ENCODE measurements around the gene DHRS13. TPM values are rescaled to one million over a fixed set of nuclear protein-coding genes. Genes with fewer than 3 reads are reported as not detected.
"Not testable (repeated sequence)": the region's sequence is repeated elsewhere in the genome, so short reads cannot be mapped to it uniquely, and the experiment has no call there.

DHRS13 gene
- total RNA-seq, 1 donor from 2014 or later: 32.6 TPM

DNA sequence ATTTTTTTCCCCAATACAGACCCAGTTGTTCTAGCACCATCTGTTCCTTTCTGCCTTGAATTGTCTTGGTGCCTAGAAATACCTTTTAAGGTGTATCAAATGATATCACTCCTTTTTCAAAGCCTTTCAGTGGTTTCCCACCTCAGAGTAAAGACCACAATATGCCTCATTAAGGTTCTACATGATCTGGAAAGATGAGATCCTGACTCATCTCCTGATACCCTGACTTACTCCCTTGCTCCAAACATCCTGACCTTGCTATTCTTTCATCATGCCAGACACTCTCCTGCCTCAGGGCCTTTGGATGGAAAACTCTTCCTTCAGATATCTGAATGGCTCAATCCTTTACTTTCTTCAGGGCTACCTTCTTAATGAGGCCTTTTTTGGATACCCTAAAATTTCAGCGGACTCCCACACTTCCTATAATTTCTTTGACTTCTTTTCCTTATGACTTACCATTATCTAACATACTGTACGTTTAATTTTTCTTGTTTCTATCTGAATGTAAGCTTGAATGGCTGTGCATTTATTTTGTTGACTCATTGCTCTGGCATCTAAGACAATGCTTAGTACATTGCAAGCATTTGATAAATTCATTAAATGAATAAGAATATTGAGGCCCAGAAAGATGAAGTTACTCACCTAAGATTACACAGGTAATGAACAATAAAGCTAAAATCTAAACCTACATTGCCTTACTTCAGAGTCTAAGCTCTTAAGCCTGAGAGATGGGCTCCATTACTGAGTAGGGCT, 24.5 kb downstream of the DHRS13 start:
- TF ChIP-seq, protein P1, sequence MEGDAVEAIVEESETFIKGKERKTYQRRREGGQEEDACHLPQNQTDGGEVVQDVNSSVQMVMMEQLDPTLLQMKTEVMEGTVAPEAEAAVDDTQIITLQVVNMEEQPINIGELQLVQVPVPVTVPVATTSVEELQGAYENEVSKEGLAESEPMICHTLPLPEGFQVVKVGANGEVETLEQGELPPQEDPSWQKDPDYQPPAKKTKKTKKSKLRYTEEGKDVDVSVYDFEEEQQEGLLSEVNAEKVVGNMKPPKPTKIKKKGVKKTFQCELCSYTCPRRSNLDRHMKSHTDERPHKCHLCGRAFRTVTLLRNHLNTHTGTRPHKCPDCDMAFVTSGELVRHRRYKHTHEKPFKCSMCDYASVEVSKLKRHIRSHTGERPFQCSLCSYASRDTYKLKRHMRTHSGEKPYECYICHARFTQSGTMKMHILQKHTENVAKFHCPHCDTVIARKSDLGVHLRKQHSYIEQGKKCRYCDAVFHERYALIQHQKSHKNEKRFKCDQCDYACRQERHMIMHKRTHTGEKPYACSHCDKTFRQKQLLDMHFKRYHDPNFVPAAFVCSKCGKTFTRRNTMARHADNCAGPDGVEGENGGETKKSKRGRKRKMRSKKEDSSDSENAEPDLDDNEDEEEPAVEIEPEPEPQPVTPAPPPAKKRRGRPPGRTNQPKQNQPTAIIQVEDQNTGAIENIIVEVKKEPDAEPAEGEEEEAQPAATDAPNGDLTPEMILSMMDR (conservative IDR thresholded peaks at IDR 0.05): no peak
- peaks cover 5% of the 10 kb centered on the region for H3K36me3 Mint-ChIP-seq (ENCODE audit: low read depth)
- no peaks in the 10 kb centered on the region for H3K27me3 Mint-ChIP-seq (ENCODE audit: low read depth)
- no peak overlapping the region for H3K27ac Mint-ChIP-seq (ENCODE audit: unreplicated experiment)
- no peak for DNase-seq (ENCODE audit: low read depth, low spot score)
- H3K4me1 Mint-ChIP-seq: no peaks in the 10 kb centered on the region
- no peak overlapping the region for H3K4me3 Mint-ChIP-seq
- H3K9me3 Mint-ChIP-seq: no peaks in the 10 kb centered on the region

DNA sequence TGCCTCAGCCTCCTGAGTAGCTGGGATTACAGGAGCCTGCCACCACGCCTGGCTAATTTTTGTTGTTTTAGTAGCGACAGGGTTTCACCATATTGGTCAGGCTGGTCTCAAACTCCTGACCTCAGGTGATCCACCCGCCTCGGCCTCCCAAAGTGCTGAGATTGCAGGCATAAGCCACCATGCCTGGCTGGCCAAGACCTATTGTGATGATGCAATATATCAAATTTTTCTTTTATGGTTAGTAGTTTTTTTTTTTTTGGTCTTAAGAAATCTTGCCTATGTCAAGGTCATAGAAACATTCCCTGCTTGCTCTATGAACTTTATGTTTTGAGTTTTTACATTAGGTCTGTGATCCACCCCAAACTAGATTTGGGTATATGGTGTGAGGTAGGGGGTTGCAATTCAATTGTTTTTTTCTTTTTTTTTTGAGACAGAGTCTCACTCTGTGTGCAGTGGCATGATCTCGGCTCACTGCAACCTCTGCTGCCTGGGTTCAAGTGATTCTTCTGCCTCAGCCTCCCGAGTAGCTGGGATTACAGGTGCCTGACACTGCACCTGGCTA, 25.6 kb downstream of the DHRS13 start:
- not testable (repeated sequence) for H3K36me3 Mint-ChIP-seq (ENCODE audit: low read depth); H3K27me3 Mint-ChIP-seq (ENCODE audit: low read depth); H3K27ac Mint-ChIP-seq (ENCODE audit: unreplicated experiment); H3K9me3 Mint-ChIP-seq; H3K4me1 Mint-ChIP-seq; DNase-seq (ENCODE audit: low read depth, low spot score); H3K4me3 Mint-ChIP-seq

DNA sequence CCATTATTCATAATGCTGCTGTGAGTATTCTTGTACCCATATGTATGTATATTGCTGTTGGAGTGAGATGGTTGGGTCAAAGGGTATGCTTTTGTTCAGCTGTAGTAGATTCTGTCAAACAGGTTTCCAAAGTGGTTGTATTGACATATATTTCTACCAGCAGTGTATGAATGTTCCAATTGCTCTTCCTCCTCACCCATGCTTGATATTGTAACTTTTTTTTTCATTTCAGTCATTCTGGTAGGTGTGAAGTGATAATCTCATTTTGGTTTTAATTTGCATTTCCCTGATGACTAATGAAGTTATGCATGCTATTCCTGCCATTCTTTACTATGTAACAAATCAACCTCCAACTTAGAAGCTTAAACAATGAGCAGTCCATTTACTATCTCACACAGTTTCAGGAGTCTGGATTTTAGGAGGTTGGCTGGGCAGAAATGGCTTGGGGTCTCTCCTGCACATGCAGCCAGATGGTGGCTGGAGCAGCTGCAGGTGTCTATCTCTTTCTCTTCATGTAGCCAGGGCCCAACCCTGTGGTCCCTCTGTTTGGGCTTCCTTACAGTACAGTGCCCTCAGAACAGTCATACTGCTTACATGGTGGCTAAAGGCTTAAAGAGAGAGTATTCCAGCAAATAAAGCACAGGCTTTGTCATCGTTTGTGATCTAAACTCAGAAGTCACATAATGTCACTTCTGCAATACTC, 26.9 kb downstream of the DHRS13 start:
- H3K9me3 Mint-ChIP-seq: no peaks in the 10 kb centered on the region
- H3K36me3 Mint-ChIP-seq (ENCODE audit: low read depth): peaks cover 5% of the 10 kb centered on the region
- no peak overlapping the region for H3K4me3 Mint-ChIP-seq
- no peak for DNase-seq (ENCODE audit: low read depth, low spot score)
- H3K27ac Mint-ChIP-seq (ENCODE audit: unreplicated experiment): no peak overlapping the region
- H3K4me1 Mint-ChIP-seq: no peaks in the 10 kb centered on the region
- no peaks in the 10 kb centered on the region for H3K27me3 Mint-ChIP-seq (ENCODE audit: low read depth)
- TF ChIP-seq, protein P1 (conservative IDR thresholded peaks at IDR 0.05): no peak

DNA sequence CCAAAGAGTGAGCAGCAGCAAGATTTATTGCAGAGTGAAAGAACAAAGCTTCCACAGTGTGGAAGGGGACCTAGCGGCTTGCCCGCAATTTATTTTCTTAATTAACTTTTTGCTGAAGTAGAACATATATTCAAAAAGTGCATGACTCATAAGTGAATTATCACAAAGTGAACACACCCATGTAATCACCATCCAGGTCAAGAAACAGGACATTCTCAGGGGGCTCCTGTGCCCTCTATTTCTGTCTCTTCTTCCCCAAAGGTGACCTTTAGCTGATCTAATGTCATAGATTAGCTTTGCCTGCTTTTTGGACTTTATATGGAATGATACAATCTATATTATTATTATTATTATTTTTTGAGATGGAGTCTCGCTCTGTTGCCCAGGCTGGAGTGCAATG, 28.1 kb downstream of the DHRS13 start:
- H3K27ac Mint-ChIP-seq (ENCODE audit: unreplicated experiment): no peak overlapping the region
- no peak for DNase-seq (ENCODE audit: low read depth, low spot score)
- TF ChIP-seq, protein P1 (conservative IDR thresholded peaks at IDR 0.05): no peak

DNA sequence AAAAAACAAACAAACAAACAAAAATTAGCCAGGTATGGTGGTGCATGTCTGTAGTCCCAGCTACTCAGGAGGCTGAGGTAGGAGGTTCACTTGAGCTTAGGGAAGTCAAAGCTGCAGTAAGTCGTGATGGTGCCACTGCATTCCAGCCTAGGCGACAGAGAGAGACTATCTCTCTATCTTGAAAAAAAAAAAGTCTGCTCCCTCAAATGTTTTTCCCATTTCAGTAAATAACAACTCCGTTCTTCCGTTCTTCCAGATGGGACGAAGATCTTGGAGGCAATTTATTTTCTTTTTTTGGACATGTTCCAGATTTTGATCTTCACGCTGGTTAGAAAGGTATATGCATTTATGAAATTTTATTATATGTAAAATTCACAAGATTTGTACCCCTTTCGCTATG, 29.0 kb downstream of the DHRS13 start:
- Mint-ChIP-seq H3K4me1 (no peaks in the 10 kb centered on the region), H3K27ac (ENCODE audit: unreplicated experiment) (no peak overlapping the region), H3K4me3 (no peak overlapping the region), H3K9me3 (no peaks in the 10 kb centered on the region), H3K36me3 (ENCODE audit: low read depth) (no peaks in the 10 kb centered on the region), H3K27me3 (ENCODE audit: low read depth) (no peaks in the 10 kb centered on the region)
- TF ChIP-seq, protein P1 (conservative IDR thresholded peaks at IDR 0.05): no peak
- DNase-seq (ENCODE audit: low read depth, low spot score): no peak

More for the DNA sequence above, 28.1 kb downstream of the DHRS13 start:
- no peaks in the 10 kb centered on the region for H3K9me3 Mint-ChIP-seq
- no peaks in the 10 kb centered on the region for H3K36me3 Mint-ChIP-seq (ENCODE audit: low read depth)
- no peaks in the 10 kb centered on the region for H3K27me3 Mint-ChIP-seq (ENCODE audit: low read depth)
- no peaks in the 10 kb centered on the region for H3K4me1 Mint-ChIP-seq
- no peak overlapping the region for H3K4me3 Mint-ChIP-seq

Data from neural crest cell (in vitro differentiated cells).